Esophagus mucosa (tissue), 1 donor: ENCODE measurements around the gene CARMIL3. TPM values are rescaled to one million over a fixed set of nuclear protein-coding genes. Genes with fewer than 3 reads are reported as not detected.

Experiments used
- ATAC-seq: fragments of 200-7000 bp; cut with Tn5 transposase; one replicate; pipeline ENCODE4 v1.9.1; 2020
- total RNA-seq: library from RNA; stranded (reverse); gene quantifications from one replicate; pipeline ENCODE4 v1.2.4, GENCODE V29; 2023
- donor health status: DM: yes; HTN: yes; CAD: no.

Gene CARMIL3
- total RNA-seq, 1 donor from 2014 or later, result 0.48 TPM

- no peak for ATAC-seq
These were observed 10.6 kb downstream of the CARMIL3 start for GRCh38 chr14:24062216-24062980.

GRCh38 chr14:24063263-24063836, 11.5 kb downstream of the CARMIL3 start:
- no peak for ATAC-seq

- no peak for ATAC-seq
These were observed 12.4 kb downstream of the CARMIL3 start for GRCh38 chr14:24064091-24064795.

- no peak for ATAC-seq
These were observed 13.0 kb downstream of the CARMIL3 start for GRCh38 chr14:24064856-24065255.

- ATAC-seq, result no peak
These were observed 13.6 kb downstream of the CARMIL3 start for GRCh38 chr14:24065408-24065807.

- no peak for ATAC-seq
These were observed 14.8 kb downstream of the CARMIL3 start for GRCh38 chr14:24066496-24067132.

GRCh38 chr14:24067133-24068082, 15.6 kb downstream of the CARMIL3 start:
- no peak for ATAC-seq

GRCh38 chr14:24068711-24069410, 17.1 kb downstream of the CARMIL3 start:
- no peak for ATAC-seq

GRCh38 chr14:24069411-24069735, 17.6 kb downstream of the CARMIL3 start:
- ATAC-seq, result no peak

GRCh38 chr14:24070285-24071143, 18.7 kb downstream of the CARMIL3 start:
- ATAC-seq, result no peak

- no peak for ATAC-seq
These were observed 19.4 kb downstream of the CARMIL3 start, which contains the start of gene CPNE6 for GRCh38 chr14:24071144-24071697. Gene CPNE6 (plus strand): TSS chr14:24071562. CDS start chr14:24072937, 1,375 bp downstream.

GRCh38 chr14:24071836-24072430, 20.1 kb downstream of the CARMIL3 start:
- ATAC-seq, result no peak

- ATAC-seq, result no peak
These were observed 20.6 kb downstream of the CARMIL3 start for GRCh38 chr14:24072436-24072835.

- no peak for ATAC-seq
These were observed 21.4 kb downstream of the CARMIL3 start for GRCh38 chr14:24072881-24073877.

- ATAC-seq, result no peak
These were observed 23.0 kb downstream of the CARMIL3 start for GRCh38 chr14:24074625-24075484.

GRCh38 chr14:24075485-24076301, 23.9 kb downstream of the CARMIL3 start:
- ATAC-seq, result no peak

- ATAC-seq, result no peak
These were observed 24.4 kb downstream of the CARMIL3 start for GRCh38 chr14:24076302-24076601.
